GM18867 (cell line): Measurements from ENCODE around the gene KLF4.

ENCODE experiments used
- ATAC-seq: cut with Tn5 transposase; IDR thresholded peaks from one replicate; pipeline ENCODE4 v1.9.1; 2021; ENCODE audit warnings: mild to moderate bottlenecking, moderate library complexity; ENCODE audit not compliant: unreplicated experiment

Gene KLF4

DNA sequence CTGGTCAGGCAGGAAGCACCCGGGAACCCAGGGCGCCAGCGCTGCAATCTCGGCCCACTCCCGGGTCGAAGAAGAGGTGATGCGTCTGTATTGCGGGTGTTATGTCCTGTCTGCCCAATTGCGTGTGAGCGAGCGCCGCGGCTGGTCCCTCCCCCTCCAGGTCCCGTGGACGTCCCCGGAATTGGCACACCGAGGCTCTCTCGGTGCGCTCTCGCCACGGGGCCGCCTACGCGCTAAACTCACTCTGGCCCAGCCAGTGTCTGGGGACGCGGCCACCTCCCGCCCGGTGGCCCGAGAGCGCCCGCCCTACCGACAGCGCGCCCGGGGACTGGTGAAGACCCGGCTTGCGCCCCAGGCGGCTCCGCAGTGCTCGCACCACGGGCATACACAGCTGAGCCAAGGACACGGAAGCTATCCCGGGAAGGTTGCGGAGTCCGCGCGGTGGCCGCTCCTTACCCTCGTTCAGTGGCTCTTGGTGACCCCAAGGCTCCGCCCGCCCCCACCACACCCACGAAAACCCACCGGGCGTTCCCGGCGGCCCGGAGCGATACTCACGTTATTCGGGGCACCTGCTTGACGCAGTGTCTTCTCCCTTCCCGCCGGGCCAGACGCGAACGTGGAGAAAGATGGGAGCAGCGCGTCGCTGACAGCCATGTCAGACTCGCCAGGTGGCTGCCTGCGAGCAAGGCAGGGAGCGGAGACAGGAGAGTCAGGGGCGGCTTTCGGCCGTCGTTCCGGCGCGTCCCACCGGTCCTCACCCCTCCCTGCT is 1.0 kb downstream of the KLF4 start:
- no peak for ATAC-seq

DNA sequence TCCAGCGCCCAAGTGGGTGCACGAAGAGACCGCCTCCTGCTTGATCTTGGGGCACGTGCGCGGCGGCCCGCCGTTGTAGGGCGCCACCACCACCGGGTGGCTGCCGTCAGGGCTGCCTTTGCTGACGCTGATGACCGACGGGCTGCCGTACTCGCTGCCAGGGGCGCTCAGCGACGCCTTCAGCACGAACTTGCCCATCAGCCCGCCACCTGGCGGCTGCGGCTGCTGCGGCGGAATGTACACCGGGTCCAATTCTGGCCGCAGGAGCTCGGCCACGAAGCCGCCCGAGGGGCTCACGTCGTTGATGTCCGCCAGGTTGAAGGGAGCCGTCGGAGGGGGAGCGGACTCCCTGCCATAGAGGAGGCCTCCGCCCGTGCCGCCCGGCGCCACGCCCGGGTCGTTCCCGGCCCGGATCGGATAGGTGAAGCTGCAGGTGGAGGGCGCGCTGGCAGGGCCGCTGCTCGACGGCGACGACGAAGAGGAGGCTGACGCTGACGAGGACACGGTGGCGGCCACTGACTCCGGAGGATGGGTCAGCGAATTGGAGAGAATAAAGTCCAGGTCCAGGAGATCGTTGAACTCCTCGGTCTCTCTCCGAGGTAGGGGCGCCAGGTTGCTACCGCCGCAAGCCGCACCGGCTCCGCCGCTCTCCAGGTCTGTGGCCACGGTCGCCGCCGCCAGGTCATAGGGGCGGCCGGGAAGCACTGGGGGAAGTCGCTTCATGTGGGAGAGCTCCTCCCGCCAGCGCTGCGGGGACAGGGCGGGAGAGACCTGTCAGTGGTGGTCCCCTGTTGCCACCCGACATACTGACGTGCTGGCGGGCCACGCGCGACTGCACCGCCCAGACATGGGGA is 1.8 kb downstream of the KLF4 start:
- no peak for ATAC-seq

DNA sequence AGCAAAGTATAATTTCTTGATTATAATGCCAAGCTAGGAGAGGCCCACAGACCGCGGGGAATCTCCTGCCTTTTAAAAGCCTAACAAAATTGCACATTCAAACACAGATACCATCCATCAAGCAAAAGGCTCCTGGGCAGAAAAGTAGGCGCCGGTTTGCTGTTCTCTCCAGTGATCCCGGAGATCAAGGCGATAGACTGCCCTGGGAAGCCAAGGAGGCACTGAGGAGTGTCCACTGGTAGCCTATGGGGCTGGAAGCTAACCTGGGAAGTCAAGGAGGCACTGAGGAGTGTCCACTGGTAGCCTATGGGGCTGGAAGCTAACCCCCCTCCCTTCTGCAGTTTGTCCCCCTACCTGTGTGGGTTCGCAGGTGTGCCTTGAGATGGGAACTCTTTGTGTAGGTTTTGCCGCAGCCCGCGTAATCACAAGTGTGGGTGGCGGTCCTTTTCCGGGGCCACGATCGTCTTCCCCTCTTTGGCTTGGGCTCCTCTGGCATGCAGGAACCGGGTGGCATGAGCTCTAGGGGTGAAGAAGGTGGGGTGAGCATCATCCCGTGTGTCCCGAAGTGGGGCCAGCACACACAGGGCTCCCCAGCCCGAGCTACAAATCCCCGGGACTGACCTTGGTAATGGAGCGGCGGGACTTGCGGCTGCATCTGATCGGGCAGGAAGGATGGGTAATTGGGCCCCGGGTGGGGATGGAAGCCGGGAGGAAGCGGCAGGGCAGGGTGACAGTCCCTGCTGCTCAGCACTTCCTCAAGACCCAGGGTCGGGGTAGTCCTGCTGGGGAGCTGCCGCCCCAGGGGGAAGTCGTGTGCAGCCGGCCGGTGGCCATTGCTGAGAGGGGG is 2.7 kb downstream of the KLF4 start:
- no peak for ATAC-seq

- no peak for ATAC-seq
Measured at GRCh38 chr9:107485458-107486043, 4.0 kb downstream of the KLF4 start.

DNA sequence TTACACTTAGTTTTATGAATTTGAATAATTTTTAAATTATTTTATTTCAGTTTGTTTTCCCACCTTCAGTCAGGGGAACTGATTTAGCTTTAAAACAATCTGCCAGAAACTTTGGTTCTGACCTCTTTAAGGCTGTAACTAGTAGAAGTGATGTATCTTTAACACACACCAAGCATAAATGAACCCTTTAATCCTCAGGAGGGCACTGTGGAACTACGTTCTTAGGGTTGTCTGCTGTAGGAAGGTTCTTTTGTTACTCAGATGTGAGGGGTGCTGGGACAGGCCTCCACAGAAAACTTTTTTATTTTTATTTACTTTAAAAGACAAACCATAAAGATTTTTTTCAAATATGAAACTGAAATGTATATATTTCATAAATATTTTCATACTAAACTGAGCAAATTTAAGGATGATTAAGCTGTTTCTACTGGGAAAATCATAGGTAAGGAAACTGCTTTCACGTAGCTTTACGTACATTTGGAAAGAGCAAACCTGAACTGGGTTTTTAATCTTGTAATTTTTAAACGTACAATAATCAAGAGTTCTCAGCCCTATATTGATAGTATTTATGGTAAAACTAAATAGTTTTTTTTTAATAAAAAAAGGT is 5.3 kb downstream of the KLF4 start:
- peak; percentile 82 for ATAC-seq

- ATAC-seq: no peak
Measured at GRCh38 chr9:107483666-107484065, 5.9 kb downstream of the KLF4 start.

DNA sequence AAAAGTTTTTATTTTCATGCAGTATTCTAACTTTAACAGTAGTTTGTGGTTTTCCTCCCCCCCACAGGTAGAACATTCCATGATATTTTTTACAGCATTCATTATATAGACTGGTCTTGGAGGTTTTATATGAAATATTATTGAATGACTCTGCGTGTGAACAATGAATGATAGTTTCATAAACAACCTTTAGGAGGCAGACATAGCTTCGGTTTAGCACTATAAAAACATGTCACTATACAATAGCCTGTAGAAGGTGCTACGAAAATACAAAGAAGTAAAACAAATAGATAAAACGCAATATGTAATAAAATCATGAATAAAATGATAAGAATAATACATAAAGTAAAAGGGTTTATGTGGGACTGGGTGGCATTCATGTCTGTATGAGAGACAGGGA is 8.5 kb downstream of the KLF4 start:
- no peak for ATAC-seq

- no peak for ATAC-seq
Measured at GRCh38 chr9:107480386-107480789, 9.2 kb downstream of the KLF4 start.

- no peak for ATAC-seq
Measured at GRCh38 chr9:107478805-107479204, 10.8 kb downstream of the KLF4 start.

GRCh38 chr9:107474124-107474523 is 15.4 kb downstream of the KLF4 start:
- no peak for ATAC-seq

- ATAC-seq: no peak
Measured at GRCh38 chr9:107472581-107473340, 16.8 kb downstream of the KLF4 start.

DNA sequence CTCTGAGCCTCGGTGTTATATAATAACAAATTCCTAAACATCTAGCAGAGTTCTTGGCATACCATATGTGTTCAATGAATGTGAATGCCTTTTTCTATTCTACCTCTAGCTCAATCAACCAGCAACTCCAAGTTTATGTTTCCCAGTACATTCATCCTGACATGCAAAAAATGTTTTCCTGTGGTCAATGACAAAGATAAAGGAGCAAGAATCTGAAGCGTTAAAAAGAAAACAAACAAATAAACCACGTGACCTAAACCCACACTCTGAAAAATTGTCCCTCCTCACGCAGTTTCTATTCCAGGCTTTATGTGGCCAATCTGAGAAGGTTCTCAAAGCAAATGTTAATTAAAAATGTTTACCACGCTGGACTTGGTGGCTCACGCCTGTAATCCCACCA is 18.0 kb downstream of the KLF4 start:
- ATAC-seq: no peak

DNA sequence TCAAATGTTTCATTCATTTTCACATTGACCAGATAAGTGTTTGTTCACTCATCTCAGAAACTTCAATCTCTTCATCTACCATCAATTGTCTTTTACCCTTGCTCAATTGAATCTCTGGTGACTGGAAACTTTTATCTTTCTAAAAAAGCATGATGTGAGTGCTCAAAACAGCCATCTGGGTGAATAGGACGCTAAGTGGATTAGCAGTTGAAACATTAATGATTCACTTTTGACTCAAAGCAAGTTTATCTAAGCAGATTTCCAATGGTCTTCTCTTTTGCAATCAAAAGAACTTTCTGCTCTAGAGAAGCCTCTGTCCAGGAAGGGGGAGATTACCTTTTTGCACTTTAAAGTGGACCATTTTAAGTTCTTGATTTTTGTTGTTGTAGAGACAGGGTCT is 22.2 kb downstream of the KLF4 start:
- no peak for ATAC-seq

GRCh38 chr9:107466826-107467225 is 22.7 kb downstream of the KLF4 start:
- no peak for ATAC-seq

DNA sequence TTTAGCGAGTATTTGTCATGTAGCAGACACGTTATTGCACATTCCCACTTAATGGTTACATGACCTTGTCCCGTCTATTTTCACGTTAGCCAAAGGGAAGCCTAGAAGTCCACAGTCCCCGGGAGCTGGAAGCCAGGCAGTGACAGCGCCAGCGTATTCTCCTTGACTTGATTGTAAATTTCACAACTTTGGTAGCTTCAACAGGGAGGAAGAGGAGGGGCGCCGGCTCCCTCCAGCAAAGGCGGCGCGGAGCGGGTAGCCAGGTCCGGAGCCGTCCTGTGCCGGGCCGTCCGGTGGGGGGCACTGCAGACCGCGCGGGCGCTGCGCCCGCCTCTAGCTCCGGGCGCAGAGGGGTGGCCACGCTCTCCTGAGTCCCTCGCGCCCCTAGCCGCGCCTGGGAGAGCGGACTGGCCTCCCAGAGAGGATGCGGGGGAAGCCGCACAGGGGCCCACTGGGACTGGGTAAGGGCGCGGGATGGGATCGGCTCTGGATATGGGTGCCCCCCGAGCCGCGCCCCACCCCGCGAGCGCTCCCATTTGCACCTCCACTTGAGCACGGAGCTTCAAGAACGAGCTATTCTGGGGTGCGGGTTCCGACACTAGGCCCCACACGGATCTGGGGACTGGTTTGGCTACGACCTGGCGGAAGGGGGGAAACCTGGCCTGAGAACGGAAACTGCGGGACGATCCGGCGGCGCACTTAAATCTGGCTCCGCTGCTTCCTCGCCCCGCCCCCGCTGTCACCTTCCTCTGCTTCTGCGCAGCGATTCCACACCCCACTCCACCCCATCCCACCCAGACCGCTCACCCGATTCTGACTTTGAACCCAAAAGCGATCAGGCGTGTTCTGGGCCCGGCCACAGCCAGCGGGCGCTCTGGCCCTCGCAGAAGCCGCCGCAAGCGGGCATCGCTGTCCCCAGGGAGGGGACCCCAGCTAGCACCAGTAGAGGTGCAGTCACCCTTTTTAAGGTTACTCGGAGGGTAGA is 23.8 kb downstream of the KLF4 start:
- ATAC-seq: peak; percentile 87

DNA sequence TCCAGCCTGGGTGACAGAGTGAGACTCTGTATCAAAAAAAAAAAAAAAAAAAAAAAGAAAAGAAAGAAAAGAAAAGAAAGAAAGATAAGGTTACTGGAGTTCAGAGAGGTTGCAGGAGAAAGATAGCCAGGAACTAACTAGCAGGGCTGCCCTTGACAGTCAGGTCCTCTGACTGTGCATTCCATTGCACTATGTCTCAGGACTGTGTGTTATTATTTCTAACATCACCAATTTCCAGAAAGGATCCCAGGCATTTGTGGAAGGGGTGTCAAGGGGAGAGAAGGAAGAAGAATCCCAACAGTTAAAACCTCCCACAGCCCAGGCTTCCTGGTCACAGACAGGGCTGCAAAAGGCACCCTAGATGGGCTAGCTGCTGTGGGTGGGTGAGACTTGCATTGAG is 25.1 kb downstream of the KLF4 start:
- ATAC-seq: no peak

- ATAC-seq: no peak
Measured at GRCh38 chr9:107462691-107463090, 26.9 kb downstream of the KLF4 start.

DNA sequence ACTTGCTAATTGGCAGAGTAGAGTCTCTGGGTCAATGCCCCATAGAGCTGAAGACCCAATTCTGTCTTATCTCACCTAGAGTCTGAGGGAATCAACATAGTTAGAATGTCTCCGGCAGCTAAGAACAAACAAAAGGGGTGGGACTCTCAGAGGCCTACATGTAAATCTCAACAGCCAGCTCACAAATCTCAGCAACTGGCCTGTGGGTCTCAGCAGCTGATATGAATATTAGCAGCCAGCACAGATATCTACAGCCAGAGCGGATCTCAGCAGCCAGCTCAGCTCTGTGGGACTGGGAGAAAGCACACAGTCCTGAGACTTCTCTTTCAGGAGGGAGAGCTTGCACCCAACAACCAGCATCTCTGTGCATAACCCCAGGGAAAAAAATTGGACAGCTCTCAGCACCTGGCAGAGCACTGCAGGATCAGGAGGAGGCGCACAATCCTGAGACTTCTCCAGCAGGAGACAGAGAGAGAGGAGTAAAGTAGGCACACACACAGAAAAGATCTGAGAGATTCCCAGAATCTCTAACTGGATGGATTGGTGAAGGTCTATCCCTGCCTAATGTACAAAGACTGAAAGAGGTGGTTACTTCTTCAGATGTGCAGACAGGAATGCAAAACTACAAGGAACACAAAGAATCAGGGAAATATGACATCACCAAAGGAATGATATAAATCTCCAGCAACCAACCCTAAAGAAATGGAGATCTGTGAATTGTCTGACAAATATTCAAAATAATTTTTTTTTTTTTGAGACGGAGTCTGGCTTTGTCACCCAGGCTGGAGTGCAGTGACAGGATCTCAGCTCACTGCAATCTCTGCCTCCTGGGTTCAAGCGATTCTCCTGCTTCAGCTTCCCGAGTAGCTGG is 29.2 kb downstream of the KLF4 start:
- no peak for ATAC-seq
